ENCODE data around the gene PTPA.

The PTPA gene

GRCh38 chr9:129110740-129111527, at the start of gene PTPA, which contains the start of gene CRAT:
TSS of gene PTPA (plus strand) at chr9:129111415. CDS start at chr9:129111601, 186 bp downstream.
TSS of gene CRAT (minus strand) at chr9:129110793. CDS start at chr9:129110509, 284 bp downstream.
- TF ChIP-seq FOXM1 (IDR thresholded peaks at IDR 0.05; ENCODE audit: borderline replicate concordance): 0 out of 2 replicates have a peak, but pooled peaks have one; percentile 22
- peak; percentile 60; the same call in 1 of the 2 replicates for TF ChIP-seq L3MBTL2 (conservative IDR thresholded peaks at IDR 0.05)
- TF ChIP-seq CTBP1 (IDR thresholded peaks at IDR 0.05; ENCODE audit: borderline replicate concordance): no peak
- peak; percentile 22; the same call in 1 of the 2 replicates for TF ChIP-seq ELF4 (IDR thresholded peaks at IDR 0.05)
- peak; percentile 55; the same call in 1 of the 2 replicates for TF ChIP-seq PKNOX1 (IDR thresholded peaks at IDR 0.05)
- no peak for TF ChIP-seq ZNF384 (IDR thresholded peaks at IDR 0.05)
- DNase-seq (ENCODE audit: extremely low spot score): peak; percentile 99
- ChIA-PET POLR2A (interaction anchor here (1.5 to 2.0 kb wide), 3 partner anchors 16 to 61 kb away, joined by 4 to 10 read pairs (median 5); partner anchors contain the start of gene DOLPP1), CTCF (no interaction called here)

- no peak for TF ChIP-seq CTBP1 (IDR thresholded peaks at IDR 0.05; ENCODE audit: borderline replicate concordance)
- TF ChIP-seq FOXM1 (IDR thresholded peaks at IDR 0.05; ENCODE audit: borderline replicate concordance): no peak
- no peak for TF ChIP-seq SP1 (IDR thresholded peaks at IDR 0.05)
- no peak for TF ChIP-seq SUZ12 (IDR thresholded peaks at IDR 0.05)
- TF ChIP-seq PKNOX1 (IDR thresholded peaks at IDR 0.05): no peak
- no peak for TF ChIP-seq FOXA1 (IDR thresholded peaks at IDR 0.05)
- no peak for TF ChIP-seq ARNT (IDR thresholded peaks at IDR 0.05)
- TF ChIP-seq HDGF (IDR thresholded peaks at IDR 0.05; ENCODE audit: borderline replicate concordance): no peak
- no peak for TF ChIP-seq BHLHE40 (IDR thresholded peaks at IDR 0.05; ENCODE audit: borderline replicate concordance)
- no peak for TF ChIP-seq LEF1 (IDR thresholded peaks at IDR 0.05; ENCODE audit: borderline replicate concordance)
- TF ChIP-seq ZNF384 (IDR thresholded peaks at IDR 0.05): no peak
- no peak for TF ChIP-seq NFRKB (IDR thresholded peaks at IDR 0.05)
- DNase-seq (ENCODE audit: extremely low spot score): no peak
- POLR2A ChIA-PET: interaction anchor here (0.5 kb wide), 1 partner anchor 15 kb away, joined by 3 read pairs; no protein-coding TSS in a partner anchor
- CTCF ChIA-PET: no interaction called here
Observed at GRCh38 chr9:129063061-129063460, 48.2 kb upstream of the PTPA start.

DNA sequence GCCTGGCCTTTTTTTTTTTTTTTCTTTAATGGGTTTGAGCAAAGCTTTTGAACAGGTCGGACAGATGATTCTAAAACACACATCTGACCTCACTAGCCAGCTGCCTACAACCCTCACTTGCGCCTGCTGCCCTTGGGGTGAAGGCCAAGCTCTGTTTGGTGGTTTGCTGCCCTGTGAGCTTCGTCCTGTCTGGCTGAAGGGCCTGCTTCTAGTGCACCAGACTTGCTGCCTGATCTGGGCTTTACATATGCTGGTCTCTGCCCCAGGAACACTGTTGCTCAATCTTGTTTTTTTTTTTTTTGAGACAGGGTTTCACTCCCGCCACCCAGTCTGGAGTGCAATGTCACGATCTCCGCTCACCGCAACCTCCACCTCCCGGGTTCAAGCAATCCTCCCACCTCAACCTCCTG, 46.7 kb upstream of the PTPA start:
- DNase-seq (ENCODE audit: extremely low spot score): no peak
- ChIA-PET POLR2A (no interaction called here), CTCF (no interaction called here)
- TF ChIP-seq TARDBP (IDR thresholded peaks at IDR 0.05) (no peak), FOXM1 (IDR thresholded peaks at IDR 0.05; ENCODE audit: borderline replicate concordance) (no peak), ZNF384 (IDR thresholded peaks at IDR 0.05) (no peak), SP1 (IDR thresholded peaks at IDR 0.05) (no peak), L3MBTL2 (conservative IDR thresholded peaks at IDR 0.05) (no peak), BHLHE40 (IDR thresholded peaks at IDR 0.05; ENCODE audit: borderline replicate concordance) (no peak), ARNT (IDR thresholded peaks at IDR 0.05) (no peak), ELF4 (IDR thresholded peaks at IDR 0.05) (no peak), FOXK2 (IDR thresholded peaks at IDR 0.05) (no peak), CTBP1 (IDR thresholded peaks at IDR 0.05; ENCODE audit: borderline replicate concordance) (no peak), SUZ12 (IDR thresholded peaks at IDR 0.05) (no peak), HDGF (IDR thresholded peaks at IDR 0.05; ENCODE audit: borderline replicate concordance) (no peak), FOXA1 (IDR thresholded peaks at IDR 0.05) (no peak), LEF1 (IDR thresholded peaks at IDR 0.05; ENCODE audit: borderline replicate concordance) (no peak), NFRKB (IDR thresholded peaks at IDR 0.05) (no peak), PKNOX1 (IDR thresholded peaks at IDR 0.05) (no peak)

DNA sequence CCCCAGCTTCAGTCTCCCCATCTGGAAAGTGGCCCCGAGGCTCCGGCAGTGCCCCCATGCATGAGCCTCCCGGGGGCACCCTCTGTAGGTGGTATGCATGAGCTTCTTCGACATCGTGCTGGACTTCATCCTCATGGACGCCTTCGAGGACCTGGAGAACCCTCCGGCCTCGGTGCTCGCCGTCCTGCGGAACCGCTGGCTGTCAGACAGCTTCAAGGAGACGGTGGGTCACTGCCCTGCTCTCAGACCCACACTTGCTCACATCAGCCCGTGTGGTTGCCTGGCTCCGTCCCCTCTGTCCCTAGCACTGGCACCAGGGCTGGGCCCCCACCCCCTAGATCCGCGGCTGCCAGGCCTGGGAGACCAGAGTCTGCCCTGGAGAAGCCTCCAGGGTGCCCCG, 43.1 kb upstream of the PTPA start:
- TF ChIP-seq FOXM1 (IDR thresholded peaks at IDR 0.05; ENCODE audit: borderline replicate concordance): no peak
- TF ChIP-seq SUZ12 (IDR thresholded peaks at IDR 0.05): no peak
- no peak for TF ChIP-seq ELF4 (IDR thresholded peaks at IDR 0.05)
- no peak for TF ChIP-seq PKNOX1 (IDR thresholded peaks at IDR 0.05)
- no peak for TF ChIP-seq CTBP1 (IDR thresholded peaks at IDR 0.05; ENCODE audit: borderline replicate concordance)
- TF ChIP-seq ARNT (IDR thresholded peaks at IDR 0.05): no peak
- no peak for TF ChIP-seq TARDBP (IDR thresholded peaks at IDR 0.05)
- TF ChIP-seq FOXK2 (IDR thresholded peaks at IDR 0.05): no peak
- TF ChIP-seq LEF1 (IDR thresholded peaks at IDR 0.05; ENCODE audit: borderline replicate concordance): no peak
- TF ChIP-seq NFRKB (IDR thresholded peaks at IDR 0.05): no peak
- TF ChIP-seq L3MBTL2 (conservative IDR thresholded peaks at IDR 0.05): no peak
- TF ChIP-seq BHLHE40 (IDR thresholded peaks at IDR 0.05; ENCODE audit: borderline replicate concordance): no peak
- no peak for DNase-seq (ENCODE audit: extremely low spot score)
- CTCF ChIA-PET: no interaction called here
- POLR2A ChIA-PET: no interaction called here
